Upper lobe of left lung (tissue), 4 donors: ENCODE results near the gene SETD2.

Experiments
- EP300 ChIP-seq, 4 donors: sonication (generic); formaldehyde crosslinking; IDR thresholded peaks; one replicate each; pipeline ENCODE4 v1.5.1; 2017; ENCODE audit warnings: antibody characterized with exemption in 4 of 4, control low read depth in 2 of 4
- POLR2A ChIP-seq, 4 donors: fragments of 450-650 bp; IDR thresholded peaks; one replicate each; pipeline ENCODE4 v1.5.1; 2016 to 2017; ENCODE audit warnings: antibody characterized with exemption in 4 of 4, mild to moderate bottlenecking in 2 of 4
- POLR2AphosphoS5 ChIP-seq, 2 donors: sonication (generic); formaldehyde crosslinking; IDR thresholded peaks; one replicate each; pipeline ENCODE4 v1.5.1; 2017; ENCODE audit warnings: antibody characterized with exemption in 2 of 2
- TF ChIP-seq, protein P1 (sequence below), 6 experiments: fragments of 450-650 bp in 4 of 6; fragments of 200-600 bp in 2 of 6; sonication (generic) in 2 of 6; IDR thresholded peaks; one replicate each; pipeline ENCODE4 v1.5.1; 2016 to 2019; ENCODE audit warnings: antibody characterized with exemption in 6 of 6

DNA sequence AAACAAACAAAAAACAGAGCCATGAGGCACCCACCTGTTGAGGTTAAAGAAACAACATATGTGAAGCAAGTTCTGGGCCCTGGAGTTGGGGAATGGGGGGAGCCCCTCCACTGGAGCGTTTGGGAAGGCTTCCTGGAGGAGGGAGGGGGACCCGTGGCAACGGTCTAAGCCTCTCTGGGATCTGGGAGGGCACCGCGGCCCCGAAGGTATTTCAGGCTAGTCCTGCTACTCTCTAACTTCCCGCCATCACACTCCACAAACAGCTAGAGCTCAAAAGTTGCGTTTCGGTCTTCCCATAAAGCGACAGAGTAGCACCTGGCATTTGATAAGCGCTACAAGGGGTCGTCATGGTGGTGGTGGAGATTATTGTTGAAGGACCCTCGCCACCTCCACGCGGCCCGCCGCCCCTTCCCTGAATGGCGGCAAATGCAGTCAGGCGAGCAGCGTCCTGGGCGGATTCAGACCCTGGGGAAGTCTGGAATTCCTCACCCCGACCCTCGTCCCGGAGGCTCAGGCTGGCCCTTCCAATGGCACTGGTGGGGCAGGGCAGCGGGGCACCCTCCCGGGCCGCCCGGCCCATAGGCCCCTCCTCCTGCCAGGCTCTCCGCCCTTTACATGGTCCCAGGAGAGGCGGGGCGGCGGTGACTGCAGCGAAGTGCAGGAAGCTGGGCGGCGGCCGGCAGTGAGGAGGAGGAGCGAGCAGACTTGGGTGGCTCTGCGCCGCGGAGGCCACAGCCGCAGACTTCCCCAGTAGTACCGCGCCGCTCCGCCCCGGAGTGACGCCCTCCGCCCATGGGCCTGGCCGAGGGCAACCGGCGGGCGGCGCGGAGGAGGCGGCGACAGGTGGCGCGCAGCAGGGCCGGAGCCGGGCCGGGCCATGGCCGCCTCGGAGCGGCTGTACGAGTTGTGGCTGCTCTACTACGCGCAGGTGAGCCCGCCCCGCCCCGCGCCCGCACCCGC is 184.6 kb downstream of the SETD2 start, which contains the start of gene NBEAL2:
- TF ChIP-seq, protein P1, sequence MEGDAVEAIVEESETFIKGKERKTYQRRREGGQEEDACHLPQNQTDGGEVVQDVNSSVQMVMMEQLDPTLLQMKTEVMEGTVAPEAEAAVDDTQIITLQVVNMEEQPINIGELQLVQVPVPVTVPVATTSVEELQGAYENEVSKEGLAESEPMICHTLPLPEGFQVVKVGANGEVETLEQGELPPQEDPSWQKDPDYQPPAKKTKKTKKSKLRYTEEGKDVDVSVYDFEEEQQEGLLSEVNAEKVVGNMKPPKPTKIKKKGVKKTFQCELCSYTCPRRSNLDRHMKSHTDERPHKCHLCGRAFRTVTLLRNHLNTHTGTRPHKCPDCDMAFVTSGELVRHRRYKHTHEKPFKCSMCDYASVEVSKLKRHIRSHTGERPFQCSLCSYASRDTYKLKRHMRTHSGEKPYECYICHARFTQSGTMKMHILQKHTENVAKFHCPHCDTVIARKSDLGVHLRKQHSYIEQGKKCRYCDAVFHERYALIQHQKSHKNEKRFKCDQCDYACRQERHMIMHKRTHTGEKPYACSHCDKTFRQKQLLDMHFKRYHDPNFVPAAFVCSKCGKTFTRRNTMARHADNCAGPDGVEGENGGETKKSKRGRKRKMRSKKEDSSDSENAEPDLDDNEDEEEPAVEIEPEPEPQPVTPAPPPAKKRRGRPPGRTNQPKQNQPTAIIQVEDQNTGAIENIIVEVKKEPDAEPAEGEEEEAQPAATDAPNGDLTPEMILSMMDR (IDR thresholded peaks at IDR 0.05): peak in 5 of 6 experiments; percentile 13 to 69 (median 58)
- TF ChIP-seq POLR2AphosphoS5 (IDR thresholded peaks at IDR 0.05) (peak; percentile 83 to 94), POLR2A (IDR thresholded peaks at IDR 0.05) (peak in 2 of 4 donors; percentile 88 to 93), EP300 (IDR thresholded peaks at IDR 0.05) (no peak)
